Transverse colon (tissue), 4 donors: ENCODE data around the gene APOL3. TPM values are rescaled to one million over a fixed set of nuclear protein-coding genes. Genes with fewer than 3 reads are reported as not detected.
"Not testable (repeated sequence)": the region's sequence is repeated elsewhere in the genome, so short reads cannot be mapped to it uniquely, and the experiment has no call there.

Experiments
- DNase-seq: peaks from one replicate; pipeline ENCODE4 v3.0.0-alpha.2; 2019
- H3K27ac ChIP-seq, 4 donors: fragments of 200-600 bp; sonication (generic); 2 replicates each; pipeline ENCODE4 v1.5.1; 2016 to 2018; ENCODE audit warnings: inconsistent platforms in 4 of 4
- H3K27me3 ChIP-seq: fragments of 200-600 bp; sonication (generic); 2 replicates; pipeline ENCODE4 v1.5.1; 2017; ENCODE audit warnings: inconsistent platforms
- H3K36me3 ChIP-seq, 4 donors: fragments of 200-600 bp; sonication (generic); 2 replicates each; pipeline ENCODE4 v1.5.1; 2017 to 2019; ENCODE audit warnings: inconsistent platforms in 4 of 4
- H3K4me1 ChIP-seq, 4 donors: fragments of 200-600 bp; sonication (generic); 2 replicates each; pipeline ENCODE4 v1.5.1; 2017 to 2020; ENCODE audit warnings: inconsistent platforms in 4 of 4
- H3K4me3 ChIP-seq, 4 donors: fragments of 200-600 bp; sonication (generic); 1 replicate in 1 of 4; 2 replicates in 3 of 4; pipeline versions ENCODE4 v1.5.1 to v1.6.1; 2017 to 2019; ENCODE audit warnings: inconsistent platforms in 4 of 4
- H3K9me3 ChIP-seq, 2 donors: fragments of 200-600 bp; sonication (generic); 2 replicates each; pipeline ENCODE4 v1.5.1; 2017 to 2019; ENCODE audit warnings: inconsistent platforms in 2 of 2
- EP300 ChIP-seq: sonication (generic); formaldehyde crosslinking; IDR thresholded peaks from one replicate; pipeline ENCODE4 v1.6.1; 2017; ENCODE audit warnings: antibody characterized with exemption, low read depth
- POLR2A ChIP-seq: fragments of 450-650 bp; IDR thresholded peaks from one replicate; pipeline ENCODE4 v1.6.1; 2016; ENCODE audit warnings: antibody characterized with exemption, mild to moderate bottlenecking, moderate library complexity
- POLR2AphosphoS5 ChIP-seq, 3 donors: sonication (generic); formaldehyde crosslinking; IDR thresholded peaks; one replicate each; pipeline ENCODE4 v1.6.1; 2016; ENCODE audit warnings: antibody characterized with exemption in 3 of 3
- WGBS, 2 donors: methylation state at CpG; one replicate each; pipeline ENCODE4 v1.1.5; 2018; ENCODE audit warnings: low coverage in 1 of 2; 5-methylcytosine and 5-hydroxymethylcytosine counted together
- in situ Hi-C, 4 donors: fragments of 200-750 bp; cut with MboI; loops; one replicate each; pipeline versions ENCODE4 v1.15.0 to v1.15.1; 2017; ENCODE audit warnings: low sequenced_read_pairs in 3 of 4, low pct_ligation_motif_present in 1 of 4, low pct_unique_long_range_greater_than_20kb in 1 of 4
- intact Hi-C: fragments of 100-400 bp; cut with DNase I; formaldehyde crosslinking; loops from one replicate; pipeline ENCODE4 v1.15.1; 2023; ENCODE audit warnings: low total_unique reads
- total RNA-seq, 4 donors: library from RNA; depleted of rRNA; stranded (reverse); fragments of >200 nt; gene quantifications; one replicate each; pipeline ENCODE4 v1.1.0, GENCODE V29; 2016
- TF ChIP-seq, protein P1 (sequence below), 5 experiments: fragments of 200-600 bp in 3 of 5; fragments of 450-650 bp in 2 of 5; sonication (generic) in 3 of 5; IDR thresholded peaks; 1 replicate in 2 of 5; 2 replicates in 3 of 5; pipeline ENCODE4 v1.5.1; 2016 to 2017; ENCODE audit warnings: antibody characterized with exemption in 5 of 5, inconsistent platforms in 3 of 5, mild to moderate bottlenecking in 2 of 5, moderate library complexity in 1 of 5

The APOL3 gene, protein sequence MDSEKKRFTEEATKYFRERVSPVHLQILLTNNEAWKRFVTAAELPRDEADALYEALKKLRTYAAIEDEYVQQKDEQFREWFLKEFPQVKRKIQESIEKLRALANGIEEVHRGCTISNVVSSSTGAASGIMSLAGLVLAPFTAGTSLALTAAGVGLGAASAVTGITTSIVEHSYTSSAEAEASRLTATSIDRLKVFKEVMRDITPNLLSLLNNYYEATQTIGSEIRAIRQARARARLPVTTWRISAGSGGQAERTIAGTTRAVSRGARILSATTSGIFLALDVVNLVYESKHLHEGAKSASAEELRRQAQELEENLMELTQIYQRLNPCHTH
- total RNA-seq = 10 to 100 TPM in 3 of 4 donors, 1 to 10 TPM in 1; 8.7 to 53.9 (median 19.4) TPM

DNA sequence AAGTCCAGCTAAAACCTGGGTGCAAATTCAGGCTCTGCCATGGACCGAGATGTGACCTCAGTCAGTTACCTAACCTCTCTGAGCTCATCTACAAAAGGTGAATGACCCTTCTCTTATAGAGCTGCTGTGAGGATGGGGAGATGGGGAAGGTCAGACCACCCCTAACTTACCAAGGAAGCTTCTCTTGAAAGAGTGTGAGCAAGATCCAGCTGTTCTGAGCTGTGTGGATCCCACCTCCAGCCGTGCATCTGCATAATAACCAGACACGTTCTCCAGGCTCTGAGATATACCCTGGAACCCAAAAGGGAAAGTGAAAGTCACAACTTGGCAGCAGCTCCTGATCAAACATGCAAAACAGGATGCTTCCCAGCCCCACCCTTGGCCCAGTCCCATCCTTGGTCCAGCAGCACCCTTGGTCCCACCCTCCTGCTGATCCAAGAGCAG lies at the start of gene APOL3:
Gene APOL3 (minus strand): TSS at position 257 of the 444 bp plus-strand sequence. CDS start 11,700 bp downstream, outside the sequence.
- no peaks in the 10 kb centered on the region for H3K9me3 ChIP-seq
- intact Hi-C loops (no loop called here), in situ Hi-C loops (no loop called here)
- H3K27ac ChIP-seq = peak within 1 kb of the TSS; percentile 87 to 95 (median 90)
- 17% methylated on average over 3 of the region's 3 CpGs; no CpG with 5 or more reads in 1 of the 2 donors for WGBS, 2 donors
- no peaks in the 10 kb centered on the region for H3K27me3 ChIP-seq
- H3K36me3 ChIP-seq = no peaks in the 10 kb centered on the region
- H3K4me3 ChIP-seq = peak within 1 kb of the TSS; percentile 12 to 38 (median 22)
- peaks cover 15 to 64% (median 31%) of the 10 kb centered on the region in 4 donors for H3K4me1 ChIP-seq
- peak; percentile 79 for DNase-seq
- TF ChIP-seq, protein P1, sequence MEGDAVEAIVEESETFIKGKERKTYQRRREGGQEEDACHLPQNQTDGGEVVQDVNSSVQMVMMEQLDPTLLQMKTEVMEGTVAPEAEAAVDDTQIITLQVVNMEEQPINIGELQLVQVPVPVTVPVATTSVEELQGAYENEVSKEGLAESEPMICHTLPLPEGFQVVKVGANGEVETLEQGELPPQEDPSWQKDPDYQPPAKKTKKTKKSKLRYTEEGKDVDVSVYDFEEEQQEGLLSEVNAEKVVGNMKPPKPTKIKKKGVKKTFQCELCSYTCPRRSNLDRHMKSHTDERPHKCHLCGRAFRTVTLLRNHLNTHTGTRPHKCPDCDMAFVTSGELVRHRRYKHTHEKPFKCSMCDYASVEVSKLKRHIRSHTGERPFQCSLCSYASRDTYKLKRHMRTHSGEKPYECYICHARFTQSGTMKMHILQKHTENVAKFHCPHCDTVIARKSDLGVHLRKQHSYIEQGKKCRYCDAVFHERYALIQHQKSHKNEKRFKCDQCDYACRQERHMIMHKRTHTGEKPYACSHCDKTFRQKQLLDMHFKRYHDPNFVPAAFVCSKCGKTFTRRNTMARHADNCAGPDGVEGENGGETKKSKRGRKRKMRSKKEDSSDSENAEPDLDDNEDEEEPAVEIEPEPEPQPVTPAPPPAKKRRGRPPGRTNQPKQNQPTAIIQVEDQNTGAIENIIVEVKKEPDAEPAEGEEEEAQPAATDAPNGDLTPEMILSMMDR (IDR thresholded peaks at IDR 0.05) = no peak
- TF ChIP-seq POLR2AphosphoS5 (IDR thresholded peaks at IDR 0.05) (peak; percentile 62 to 85 (median 84)), EP300 (no peak), POLR2A (peak; percentile 62)

DNA sequence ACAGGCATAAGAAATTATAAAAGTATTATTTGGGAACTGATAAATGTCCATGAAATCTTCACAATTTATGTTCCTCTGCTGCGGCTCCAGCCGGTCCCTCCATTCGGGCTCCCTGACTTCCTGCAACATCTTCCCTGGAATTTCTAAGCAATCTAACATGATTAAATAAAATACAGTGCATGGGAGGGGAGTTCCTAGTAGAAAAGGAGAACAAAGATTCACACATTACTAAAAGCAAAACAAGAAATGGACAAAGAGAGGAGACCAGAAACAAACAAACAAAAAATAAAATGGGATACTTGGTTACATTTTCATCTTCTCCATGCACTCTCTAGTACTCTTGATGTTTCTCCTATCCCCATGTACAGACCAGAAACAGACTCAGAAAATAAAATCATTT lies 49.7 kb upstream of the APOL3 start:
- TF ChIP-seq POLR2AphosphoS5 (IDR thresholded peaks at IDR 0.05) (no peak), POLR2A (no peak)
- TF ChIP-seq, protein P1 (IDR thresholded peaks at IDR 0.05) = no peak
- H3K9me3 ChIP-seq = no peaks in the 10 kb centered on the region
- H3K4me3 ChIP-seq = no peak overlapping the region
- WGBS, 2 donors = 87 to 90% methylated on average over 3 of the region's 3 CpGs
- H3K27ac ChIP-seq = no peak overlapping the region
- peaks cover 0 to 4% (median 0%) of the 10 kb centered on the region in 4 donors for H3K4me1 ChIP-seq
- in situ Hi-C loops = no loop called here
- H3K27me3 ChIP-seq = no peaks in the 10 kb centered on the region
- H3K36me3 ChIP-seq = no peaks in the 10 kb centered on the region
- intact Hi-C loops = no loop called here
- no peak for DNase-seq

DNA sequence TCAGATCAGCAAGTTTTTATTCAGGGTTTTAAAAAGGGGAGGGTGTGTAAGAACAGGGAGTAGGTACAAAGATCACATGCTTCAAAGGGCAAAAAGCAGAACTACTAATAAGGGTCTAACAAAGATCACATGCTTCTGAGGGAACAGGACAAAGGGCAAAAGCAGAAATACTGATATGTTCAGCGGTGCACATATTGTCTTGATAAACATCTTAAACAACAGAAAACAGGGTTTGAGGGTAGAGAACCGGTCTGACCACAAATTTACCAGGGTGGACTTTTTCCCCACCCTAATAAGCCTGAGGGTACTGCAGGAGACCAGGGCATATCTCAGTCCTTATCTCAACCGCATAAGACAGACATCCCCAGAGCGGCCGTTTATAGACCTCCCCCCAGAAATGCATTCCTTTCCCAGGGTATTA lies 48.9 kb upstream of the APOL3 start:
- H3K4me3 ChIP-seq, H3K27me3 ChIP-seq, in situ Hi-C loops, H3K9me3 ChIP-seq, intact Hi-C loops, H3K4me1 ChIP-seq, DNase-seq, H3K36me3 ChIP-seq, H3K27ac ChIP-seq: not testable (repeated sequence)
- 76% methylated on average over 5 of the region's 5 CpGs; no CpG with 5 or more reads in 1 of the 2 donors for WGBS, 2 donors

DNA sequence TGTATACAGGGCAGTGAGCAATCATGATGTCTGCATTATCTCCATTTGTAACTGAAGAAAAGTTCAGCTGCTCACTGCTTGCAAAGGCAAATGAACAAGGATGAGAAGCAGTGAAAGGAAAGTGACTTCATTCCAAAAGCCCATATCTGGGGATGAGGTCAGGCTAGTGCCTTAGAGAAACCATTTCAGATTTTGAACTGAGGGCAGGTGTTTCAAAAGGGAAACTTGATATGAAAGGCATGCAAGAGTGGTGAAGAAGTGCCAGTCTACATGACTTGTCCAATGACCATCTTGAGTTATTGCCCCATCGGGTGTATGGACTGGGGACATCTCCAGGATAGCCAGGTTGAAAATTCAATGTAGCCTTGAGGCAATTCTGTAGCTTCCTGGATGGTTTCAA lies 48.4 kb upstream of the APOL3 start:
- Histone ChIP-seq H3K27ac (no peak overlapping the region), H3K27me3 (no peaks in the 10 kb centered on the region), H3K36me3 (no peaks in the 10 kb centered on the region), H3K4me1 (peaks cover 0 to 4% (median 0%) of the 10 kb centered on the region in 4 donors), H3K4me3 (no peak overlapping the region), H3K9me3 (no peaks in the 10 kb centered on the region)
- DNase-seq = no peak
- intact Hi-C loops = no loop called here
- TF ChIP-seq EP300 (no peak), POLR2AphosphoS5 (IDR thresholded peaks at IDR 0.05) (no peak), POLR2A (no peak)
- TF ChIP-seq, protein P1 (IDR thresholded peaks at IDR 0.05) = no peak
- WGBS, 2 donors = 94 to 100% methylated on average over 1 of the region's 1 CpG
- in situ Hi-C loops = no loop called here
